ENCODE data around the gene GLDN. TPM values are rescaled to one million over a fixed set of nuclear protein-coding genes. Genes with fewer than 3 reads are reported as not detected.

Gene GLDN
- total and polyA plus RNA-seq, 2 donors from 2014 or later, result 0.71 to 4.0 TPM

DNA sequence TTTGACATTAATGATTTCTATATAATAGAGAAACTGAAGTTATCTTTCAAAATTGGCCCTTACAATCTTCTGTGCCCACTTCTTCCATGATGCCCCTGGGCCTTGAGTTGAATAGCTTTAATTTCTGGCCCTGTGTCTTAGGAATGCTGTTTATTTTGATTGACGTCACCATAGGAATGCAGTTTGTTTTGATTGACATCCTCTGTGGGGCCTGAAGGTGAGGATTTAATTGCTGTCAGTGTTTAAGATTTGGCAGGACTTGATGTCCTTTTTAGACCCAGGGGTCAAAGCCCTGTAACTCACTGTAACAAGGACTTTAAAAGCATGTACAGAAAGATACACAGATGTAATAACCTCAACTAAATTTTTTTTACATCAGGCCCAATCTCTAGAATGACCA is 83.3 kb downstream of the GLDN start:
- FAIRE-seq, result no peak

DNA sequence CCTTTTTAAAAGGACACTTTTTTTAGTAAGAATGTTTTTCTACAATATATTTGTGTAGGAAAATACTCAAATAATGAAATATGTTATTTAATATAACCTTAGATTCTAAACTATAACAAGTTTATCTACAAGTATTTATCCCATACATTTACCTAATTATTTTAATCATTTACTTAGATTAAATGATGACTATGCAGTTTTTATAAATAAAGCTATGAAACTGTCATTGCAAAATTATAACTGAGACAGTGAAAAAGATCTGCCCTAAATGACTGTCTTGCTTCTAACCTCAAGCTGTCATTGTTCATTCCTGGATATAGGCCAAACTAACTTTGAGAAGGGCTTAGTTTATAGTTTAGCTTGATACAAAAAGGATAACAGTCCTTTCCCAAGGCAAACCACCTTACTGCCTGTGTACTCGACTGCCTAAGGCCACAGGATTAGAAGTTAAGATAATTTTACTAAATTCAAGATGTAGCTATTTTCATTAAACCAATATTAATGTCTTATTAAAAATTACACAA is 84.1 kb downstream of the GLDN start:
- TF ChIP-seq CTCF (IDR thresholded peaks at IDR 0.05; ENCODE audit: borderline replicate concordance, extremely low read depth, insufficient read depth), result no peak
- FAIRE-seq (peak; percentile 68), DNase-seq (no peak)
- intact Hi-C loops (cut with DNase I), result no loop called here
- Histone ChIP-seq H3K9ac (ENCODE audit: low read length in 3 of 3) (no peak overlapping the region), H3K36me3 (ENCODE audit: control insufficient read depth in 2 of 3, insufficient read depth in 3 of 3, low read length in 3 of 3) (no peaks in the 10 kb centered on the region), H3K9me3 (ENCODE audit: control insufficient read depth in 2 of 3, insufficient read depth in 1 of 3, low read length in 3 of 3) (no peaks in the 10 kb centered on the region), H3K27ac (ENCODE audit: low read depth in 2 of 2, low read length in 2 of 2) (no peak overlapping the region), H3K4me3 (ENCODE audit: low read length in 3 of 3) (no peak overlapping the region), H3K27me3 (ENCODE audit: control insufficient read depth, insufficient read depth, low read length) (no peaks in the 10 kb centered on the region), H3K4me1 (ENCODE audit: control insufficient read depth in 2 of 3, insufficient read depth in 2 of 3, low read depth in 1 of 3, low read length in 3 of 3) (no peaks in the 10 kb centered on the region)

More for the DNA sequence above, 83.3 kb downstream of the GLDN start:
- intact Hi-C loops (cut with DNase I), result no loop called here
- no peaks in the 10 kb centered on the region for H3K36me3 ChIP-seq (ENCODE audit: control insufficient read depth in 2 of 3, insufficient read depth in 3 of 3, low read length in 3 of 3)
- no peak overlapping the region for H3K9ac ChIP-seq (ENCODE audit: low read length in 3 of 3)
- no peak for DNase-seq
- H3K4me1 ChIP-seq (ENCODE audit: control insufficient read depth in 2 of 3, insufficient read depth in 2 of 3, low read depth in 1 of 3, low read length in 3 of 3), result no peaks in the 10 kb centered on the region
- no peaks in the 10 kb centered on the region for H3K9me3 ChIP-seq (ENCODE audit: control insufficient read depth in 2 of 3, insufficient read depth in 1 of 3, low read length in 3 of 3)
- H3K4me3 ChIP-seq (ENCODE audit: low read length in 3 of 3), result no peak overlapping the region
- no peak overlapping the region for H3K27ac ChIP-seq (ENCODE audit: low read depth in 2 of 2, low read length in 2 of 2)
- TF ChIP-seq CTCF (IDR thresholded peaks at IDR 0.05; ENCODE audit: borderline replicate concordance, extremely low read depth, insufficient read depth), result no peak
- no peaks in the 10 kb centered on the region for H3K27me3 ChIP-seq (ENCODE audit: control insufficient read depth, insufficient read depth, low read length)

- Histone ChIP-seq H3K27ac (ENCODE audit: low read depth in 2 of 2, low read length in 2 of 2) (no peak overlapping the region), H3K9me3 (ENCODE audit: control insufficient read depth in 2 of 3, insufficient read depth in 1 of 3, low read length in 3 of 3) (peaks cover 0 to 2% (median 0%) of the 10 kb centered on the region in 3 donors), H3K4me3 (ENCODE audit: low read length in 3 of 3) (no peak overlapping the region), H3K36me3 (ENCODE audit: control insufficient read depth in 2 of 3, insufficient read depth in 3 of 3, low read length in 3 of 3) (no peaks in the 10 kb centered on the region), H3K9ac (ENCODE audit: low read length in 3 of 3) (no peak overlapping the region), H3K27me3 (ENCODE audit: control insufficient read depth, insufficient read depth, low read length) (no peaks in the 10 kb centered on the region), H3K4me1 (ENCODE audit: control insufficient read depth in 2 of 3, insufficient read depth in 2 of 3, low read depth in 1 of 3, low read length in 3 of 3) (no peaks in the 10 kb centered on the region)
- intact Hi-C loops (cut with DNase I), result no loop called here
- FAIRE-seq (no peak), DNase-seq (no peak)
- no peak for TF ChIP-seq CTCF (IDR thresholded peaks at IDR 0.05; ENCODE audit: borderline replicate concordance, extremely low read depth, insufficient read depth)
Observed at GRCh38 chr15:51438526-51438925, 97.1 kb downstream of the GLDN start.

Data from kidney (tissue), 14 donors.